Fibroblast of skin of left biceps (primary cell): ENCODE measurements around the gene GPR18.

Experiments used
- DNase-seq, 2 experiments: peaks; one replicate each; pipeline ENCODE4 v3.0.0-alpha.2; 2013; ENCODE audit warnings: low read depth in 2 of 2

The GPR18 gene

GRCh38 chr13:99258210-99258860 lies at the start of gene GPR18:
GPR18 (minus strand) TSS chr13:99258379; CDS start chr13:99255872, 2,507 bp downstream.
- DNase-seq: no peak

GRCh38 chr13:99307648-99308339 lies 49.6 kb upstream of the GPR18 start:
- no peak for DNase-seq

GRCh38 chr13:99307247-99307646 lies 49.1 kb upstream of the GPR18 start, which contains the start of gene GPR183:
GPR183 (minus strand) TSS chr13:99307399; CDS start chr13:99296145, 11,254 bp downstream.
- no peak for DNase-seq

GRCh38 chr13:99305566-99305965 lies 47.4 kb upstream of the GPR18 start:
- no peak for DNase-seq

GRCh38 chr13:99305158-99305557 lies 47.0 kb upstream of the GPR18 start:
- DNase-seq: no peak

GRCh38 chr13:99304541-99304940 lies 46.4 kb upstream of the GPR18 start:
- no peak for DNase-seq

- no peak for DNase-seq
These were observed 45.8 kb upstream of the GPR18 start for GRCh38 chr13:99303863-99304521.

- DNase-seq: no peak
These were observed 44.7 kb upstream of the GPR18 start for GRCh38 chr13:99302637-99303505.

- no peak for DNase-seq
These were observed 43.9 kb upstream of the GPR18 start for GRCh38 chr13:99301913-99302636.

GRCh38 chr13:99301056-99301838 lies 43.1 kb upstream of the GPR18 start:
- no peak for DNase-seq

GRCh38 chr13:99299920-99300341 lies 41.8 kb upstream of the GPR18 start:
- DNase-seq: no peak

GRCh38 chr13:99299256-99299919 lies 41.2 kb upstream of the GPR18 start:
- no peak for DNase-seq

- DNase-seq: no peak
These were observed 39.9 kb upstream of the GPR18 start for GRCh38 chr13:99298056-99298455.

GRCh38 chr13:99297331-99297730 lies 39.2 kb upstream of the GPR18 start:
- no peak for DNase-seq

GRCh38 chr13:99296398-99296797 lies 38.2 kb upstream of the GPR18 start:
- no peak for DNase-seq

- DNase-seq: no peak
These were observed 37.5 kb upstream of the GPR18 start for GRCh38 chr13:99295488-99296252.

GRCh38 chr13:99294958-99295357 lies 36.8 kb upstream of the GPR18 start:
- no peak for DNase-seq

GRCh38 chr13:99294198-99294597 lies 36.0 kb upstream of the GPR18 start:
- no peak for DNase-seq

- no peak for DNase-seq
These were observed 35.0 kb upstream of the GPR18 start for GRCh38 chr13:99293178-99293577.
